Amygdala (tissue), 56 donors: ENCODE results near the gene C1orf87.

ENCODE experiments used
- DNase-seq, 56 donors: peaks; one replicate each; lab custom pipeline; 2025; lab: John Stamatoyannopoulos, UW

Gene C1orf87

GRCh38 chr1:59967141-59967697, 106.4 kb downstream of the C1orf87 start:
- DNase-seq = peak in 5 of 56 donors; percentile 3 to 27 (median 4)

GRCh38 chr1:59952065-59952464, 121.5 kb downstream of the C1orf87 start:
- DNase-seq = no peak

- DNase-seq = no peak
Measured at GRCh38 chr1:59949648-59950047, 123.9 kb downstream of the C1orf87 start.

GRCh38 chr1:59948990-59949389, 124.6 kb downstream of the C1orf87 start:
- DNase-seq = no peak

- peak in 42 of 56 donors; percentile 3 to 77 (median 34) for DNase-seq
Measured at GRCh38 chr1:59947047-59947938, 126.3 kb downstream of the C1orf87 start.

DNA sequence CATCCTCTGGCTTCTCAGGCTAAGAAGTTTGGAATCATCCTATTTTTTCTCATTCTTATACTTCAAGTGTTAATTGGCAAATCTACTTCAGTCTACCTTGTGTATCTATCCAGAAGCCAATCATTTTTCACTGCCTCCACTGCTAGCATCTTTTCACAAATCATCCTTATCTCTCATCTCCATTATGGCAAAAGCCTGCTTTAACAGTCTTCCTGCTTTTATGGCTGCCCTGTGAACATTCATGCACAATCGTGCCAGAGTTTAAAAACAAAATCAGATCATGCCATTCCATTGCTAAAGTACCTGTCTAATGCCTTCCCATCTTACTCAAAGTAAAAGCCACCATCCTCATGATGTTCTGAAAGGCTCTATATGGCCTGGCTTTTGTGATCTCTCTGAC, 127.8 kb downstream of the C1orf87 start:
- no peak for DNase-seq
